Measurements from ENCODE around the gene KLHL21.

DNA sequence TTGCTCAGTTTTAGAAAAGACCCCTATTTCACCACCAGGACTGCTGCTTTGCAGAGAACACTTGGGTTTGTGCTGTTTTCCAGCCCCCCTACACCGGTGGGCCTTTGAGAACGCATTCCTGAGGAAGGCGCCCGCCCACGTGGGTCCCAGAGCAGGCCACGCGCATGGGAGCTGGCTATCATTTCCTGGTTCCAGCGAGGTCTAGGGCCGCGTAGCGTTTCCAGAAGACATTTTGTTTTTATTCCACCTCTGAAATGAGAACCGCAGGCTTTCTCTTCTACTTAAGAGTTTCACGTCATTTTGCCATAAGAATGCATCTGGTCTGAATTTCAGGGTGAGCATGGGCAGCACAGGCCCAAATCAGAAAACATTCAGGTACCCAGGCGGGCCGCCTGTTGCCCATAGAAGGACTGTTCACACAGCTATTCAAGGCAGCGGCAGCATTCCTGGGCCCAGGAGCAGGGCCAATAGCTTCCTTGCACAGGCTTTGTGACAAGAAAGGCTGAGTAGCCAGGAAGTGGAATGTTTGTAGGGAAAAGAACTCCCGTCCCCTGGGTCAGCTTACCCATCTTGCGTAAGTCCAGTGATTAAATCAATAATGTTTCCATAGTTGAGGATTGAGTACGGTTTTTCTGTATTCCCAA, 1.4 kb upstream of the KLHL21 start:
- TF ChIP-seq CBFB (CRISPR knock-in tag; IDR thresholded peaks at IDR 0.05; ENCODE audit: low read depth): no peak
- TF ChIP-seq, protein P1, sequence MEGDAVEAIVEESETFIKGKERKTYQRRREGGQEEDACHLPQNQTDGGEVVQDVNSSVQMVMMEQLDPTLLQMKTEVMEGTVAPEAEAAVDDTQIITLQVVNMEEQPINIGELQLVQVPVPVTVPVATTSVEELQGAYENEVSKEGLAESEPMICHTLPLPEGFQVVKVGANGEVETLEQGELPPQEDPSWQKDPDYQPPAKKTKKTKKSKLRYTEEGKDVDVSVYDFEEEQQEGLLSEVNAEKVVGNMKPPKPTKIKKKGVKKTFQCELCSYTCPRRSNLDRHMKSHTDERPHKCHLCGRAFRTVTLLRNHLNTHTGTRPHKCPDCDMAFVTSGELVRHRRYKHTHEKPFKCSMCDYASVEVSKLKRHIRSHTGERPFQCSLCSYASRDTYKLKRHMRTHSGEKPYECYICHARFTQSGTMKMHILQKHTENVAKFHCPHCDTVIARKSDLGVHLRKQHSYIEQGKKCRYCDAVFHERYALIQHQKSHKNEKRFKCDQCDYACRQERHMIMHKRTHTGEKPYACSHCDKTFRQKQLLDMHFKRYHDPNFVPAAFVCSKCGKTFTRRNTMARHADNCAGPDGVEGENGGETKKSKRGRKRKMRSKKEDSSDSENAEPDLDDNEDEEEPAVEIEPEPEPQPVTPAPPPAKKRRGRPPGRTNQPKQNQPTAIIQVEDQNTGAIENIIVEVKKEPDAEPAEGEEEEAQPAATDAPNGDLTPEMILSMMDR (IDR thresholded peaks at IDR 0.05): no peak
- TF ChIP-seq, protein P2, sequence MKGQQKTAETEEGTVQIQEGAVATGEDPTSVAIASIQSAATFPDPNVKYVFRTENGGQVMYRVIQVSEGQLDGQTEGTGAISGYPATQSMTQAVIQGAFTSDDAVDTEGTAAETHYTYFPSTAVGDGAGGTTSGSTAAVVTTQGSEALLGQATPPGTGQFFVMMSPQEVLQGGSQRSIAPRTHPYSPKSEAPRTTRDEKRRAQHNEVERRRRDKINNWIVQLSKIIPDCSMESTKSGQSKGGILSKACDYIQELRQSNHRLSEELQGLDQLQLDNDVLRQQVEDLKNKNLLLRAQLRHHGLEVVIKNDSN (CRISPR knock-in tag; IDR thresholded peaks at IDR 0.05): no peak
- TF ChIP-seq, protein P3, sequence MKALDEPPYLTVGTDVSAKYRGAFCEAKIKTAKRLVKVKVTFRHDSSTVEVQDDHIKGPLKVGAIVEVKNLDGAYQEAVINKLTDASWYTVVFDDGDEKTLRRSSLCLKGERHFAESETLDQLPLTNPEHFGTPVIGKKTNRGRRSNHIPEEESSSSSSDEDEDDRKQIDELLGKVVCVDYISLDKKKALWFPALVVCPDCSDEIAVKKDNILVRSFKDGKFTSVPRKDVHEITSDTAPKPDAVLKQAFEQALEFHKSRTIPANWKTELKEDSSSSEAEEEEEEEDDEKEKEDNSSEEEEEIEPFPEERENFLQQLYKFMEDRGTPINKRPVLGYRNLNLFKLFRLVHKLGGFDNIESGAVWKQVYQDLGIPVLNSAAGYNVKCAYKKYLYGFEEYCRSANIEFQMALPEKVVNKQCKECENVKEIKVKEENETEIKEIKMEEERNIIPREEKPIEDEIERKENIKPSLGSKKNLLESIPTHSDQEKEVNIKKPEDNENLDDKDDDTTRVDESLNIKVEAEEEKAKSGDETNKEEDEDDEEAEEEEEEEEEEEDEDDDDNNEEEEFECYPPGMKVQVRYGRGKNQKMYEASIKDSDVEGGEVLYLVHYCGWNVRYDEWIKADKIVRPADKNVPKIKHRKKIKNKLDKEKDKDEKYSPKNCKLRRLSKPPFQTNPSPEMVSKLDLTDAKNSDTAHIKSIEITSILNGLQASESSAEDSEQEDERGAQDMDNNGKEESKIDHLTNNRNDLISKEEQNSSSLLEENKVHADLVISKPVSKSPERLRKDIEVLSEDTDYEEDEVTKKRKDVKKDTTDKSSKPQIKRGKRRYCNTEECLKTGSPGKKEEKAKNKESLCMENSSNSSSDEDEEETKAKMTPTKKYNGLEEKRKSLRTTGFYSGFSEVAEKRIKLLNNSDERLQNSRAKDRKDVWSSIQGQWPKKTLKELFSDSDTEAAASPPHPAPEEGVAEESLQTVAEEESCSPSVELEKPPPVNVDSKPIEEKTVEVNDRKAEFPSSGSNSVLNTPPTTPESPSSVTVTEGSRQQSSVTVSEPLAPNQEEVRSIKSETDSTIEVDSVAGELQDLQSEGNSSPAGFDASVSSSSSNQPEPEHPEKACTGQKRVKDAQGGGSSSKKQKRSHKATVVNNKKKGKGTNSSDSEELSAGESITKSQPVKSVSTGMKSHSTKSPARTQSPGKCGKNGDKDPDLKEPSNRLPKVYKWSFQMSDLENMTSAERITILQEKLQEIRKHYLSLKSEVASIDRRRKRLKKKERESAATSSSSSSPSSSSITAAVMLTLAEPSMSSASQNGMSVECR (CRISPR knock-in tag; IDR thresholded peaks at IDR 0.05; ENCODE audit: borderline replicate concordance): no peak
- TF ChIP-seq MYBL2 (CRISPR knock-in tag; IDR thresholded peaks at IDR 0.05): no peak
- TF ChIP-seq, protein P4, sequence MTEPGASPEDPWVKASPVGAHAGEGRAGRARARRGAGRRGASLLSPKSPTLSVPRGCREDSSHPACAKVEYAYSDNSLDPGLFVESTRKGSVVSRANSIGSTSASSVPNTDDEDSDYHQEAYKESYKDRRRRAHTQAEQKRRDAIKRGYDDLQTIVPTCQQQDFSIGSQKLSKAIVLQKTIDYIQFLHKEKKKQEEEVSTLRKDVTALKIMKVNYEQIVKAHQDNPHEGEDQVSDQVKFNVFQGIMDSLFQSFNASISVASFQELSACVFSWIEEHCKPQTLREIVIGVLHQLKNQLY (CRISPR knock-in tag; IDR thresholded peaks at IDR 0.05): no peak
- TF ChIP-seq RELA (CRISPR knock-in tag; IDR thresholded peaks at IDR 0.05; ENCODE audit: borderline replicate concordance): no peak
- no peak for TF ChIP-seq JUN (CRISPR knock-in tag; IDR thresholded peaks at IDR 0.05)
- TF ChIP-seq, protein P5, sequence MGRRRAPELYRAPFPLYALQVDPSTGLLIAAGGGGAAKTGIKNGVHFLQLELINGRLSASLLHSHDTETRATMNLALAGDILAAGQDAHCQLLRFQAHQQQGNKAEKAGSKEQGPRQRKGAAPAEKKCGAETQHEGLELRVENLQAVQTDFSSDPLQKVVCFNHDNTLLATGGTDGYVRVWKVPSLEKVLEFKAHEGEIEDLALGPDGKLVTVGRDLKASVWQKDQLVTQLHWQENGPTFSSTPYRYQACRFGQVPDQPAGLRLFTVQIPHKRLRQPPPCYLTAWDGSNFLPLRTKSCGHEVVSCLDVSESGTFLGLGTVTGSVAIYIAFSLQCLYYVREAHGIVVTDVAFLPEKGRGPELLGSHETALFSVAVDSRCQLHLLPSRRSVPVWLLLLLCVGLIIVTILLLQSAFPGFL (CRISPR knock-in tag; IDR thresholded peaks at IDR 0.05; ENCODE audit: borderline replicate concordance): no peak
- TF ChIP-seq, protein P6, sequence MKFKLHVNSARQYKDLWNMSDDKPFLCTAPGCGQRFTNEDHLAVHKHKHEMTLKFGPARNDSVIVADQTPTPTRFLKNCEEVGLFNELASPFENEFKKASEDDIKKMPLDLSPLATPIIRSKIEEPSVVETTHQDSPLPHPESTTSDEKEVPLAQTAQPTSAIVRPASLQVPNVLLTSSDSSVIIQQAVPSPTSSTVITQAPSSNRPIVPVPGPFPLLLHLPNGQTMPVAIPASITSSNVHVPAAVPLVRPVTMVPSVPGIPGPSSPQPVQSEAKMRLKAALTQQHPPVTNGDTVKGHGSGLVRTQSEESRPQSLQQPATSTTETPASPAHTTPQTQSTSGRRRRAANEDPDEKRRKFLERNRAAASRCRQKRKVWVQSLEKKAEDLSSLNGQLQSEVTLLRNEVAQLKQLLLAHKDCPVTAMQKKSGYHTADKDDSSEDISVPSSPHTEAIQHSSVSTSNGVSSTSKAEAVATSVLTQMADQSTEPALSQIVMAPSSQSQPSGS (CRISPR knock-in tag; IDR thresholded peaks at IDR 0.05; ENCODE audit: borderline replicate concordance, low read depth): no peak

Measured in WTC11 (cell line).